MCF 10A (cell line): ENCODE results near the gene ANO3. TPM values are rescaled to one million over a fixed set of nuclear protein-coding genes. Genes with fewer than 3 reads are reported as not detected.
A peak's percentile ranks its signal among the peaks of the same experiment; 100 is the strongest.

Experiments
- BruUV-seq: library from RNA; stranded (reverse); fragments of 400-500 nt; replicated peaks from 2 replicates; lab custom pipeline; 2021; lab: Mats Ljungman, UMichigan
- CTCF ChIA-PET: fragments of 300-600 bp; sonication (Branson Sonifier 250); formaldehyde crosslinking; extraction: SDS; loops from one replicate; lab custom pipeline; 2021; ENCODE audit warnings: antibody characterized with exemption, inconsistent platforms; lab: Yijun Ruan, JAX
- POLR2A ChIA-PET: fragments of 300-600, 350-650 bp; sonication (Branson Sonifier 250); formaldehyde crosslinking; extraction: SDS; loops from one replicate; lab custom pipeline; 2020; ENCODE audit warnings: antibody characterized with exemption, inconsistent platforms; lab: Yijun Ruan, JAX
- DNase-seq: peaks from one replicate; pipeline ENCODE4 v3.0.0-alpha.2; 2018; ENCODE audit not compliant: unreplicated experiment
- H3K27ac Mint-ChIP-seq: one replicate; pipeline ENCODE4 v1.8.0; 2022; ENCODE audit warnings: mild to moderate bottlenecking, low read depth, mixed read lengths; ENCODE audit not compliant: unreplicated experiment
- H3K27me3 Mint-ChIP-seq: one replicate; pipeline ENCODE4 v1.8.0; 2022; ENCODE audit warnings: mixed read lengths; ENCODE audit not compliant: insufficient read depth, unreplicated experiment
- H3K36me3 Mint-ChIP-seq: one replicate; pipeline ENCODE4 v1.8.0; 2022; ENCODE audit warnings: mild to moderate bottlenecking, moderate library complexity, mixed read lengths; ENCODE audit not compliant: insufficient read depth, unreplicated experiment
- H3K4me1 Mint-ChIP-seq: one replicate; pipeline ENCODE4 v1.8.0; 2022; ENCODE audit warnings: mixed read lengths; ENCODE audit not compliant: insufficient read depth, unreplicated experiment
- H3K4me3 Mint-ChIP-seq: one replicate; pipeline ENCODE4 v1.8.0; 2022; ENCODE audit warnings: mild to moderate bottlenecking, moderate library complexity, mixed read lengths; ENCODE audit not compliant: unreplicated experiment
- H3K9me3 Mint-ChIP-seq: one replicate; pipeline ENCODE4 v1.8.0; 2022; ENCODE audit warnings: mixed read lengths; ENCODE audit not compliant: unreplicated experiment
- CTCF ChIP-seq: fragments of 200-600 bp; IDR thresholded peaks from one replicate; pipeline ENCODE4 v1.8.0; 2022; ENCODE audit warnings: antibody characterized with exemption, mild to moderate bottlenecking; ENCODE audit not compliant: unreplicated experiment
- intact Hi-C: fragments of 100-400 bp; cut with micrococcal nuclease; formaldehyde crosslinking; loops from 2 replicates; pipeline ENCODE4 v1.14.1; 2022
- total RNA-seq: library from RNA; stranded (reverse); gene quantifications from 2 replicates; pipeline ENCODE4 v1.2.3, GENCODE V29; 2022

ANO3 gene
- total RNA-seq, 1 experiment from 2014 or later, result not detected

- BruUV-seq, result no TSS peak
- H3K4me1 Mint-ChIP-seq, result peaks cover 6% of the 10 kb centered on the region
- intact Hi-C loops, result no loop called here
- TF ChIP-seq CTCF, result no peak
- H3K4me3 Mint-ChIP-seq, result no peak overlapping the region
- ChIA-PET CTCF (no interaction called here), POLR2A (no interaction called here)
- H3K36me3 Mint-ChIP-seq, result no peaks in the 10 kb centered on the region
- peaks cover 14% of the 10 kb centered on the region for H3K9me3 Mint-ChIP-seq
- no peaks in the 10 kb centered on the region for H3K27me3 Mint-ChIP-seq
- no peak for DNase-seq
- H3K27ac Mint-ChIP-seq, result peak overlapping the region; percentile 2
Observed at GRCh38 chr11:26599876-26600434, 268.0 kb downstream of the ANO3 start.

DNA sequence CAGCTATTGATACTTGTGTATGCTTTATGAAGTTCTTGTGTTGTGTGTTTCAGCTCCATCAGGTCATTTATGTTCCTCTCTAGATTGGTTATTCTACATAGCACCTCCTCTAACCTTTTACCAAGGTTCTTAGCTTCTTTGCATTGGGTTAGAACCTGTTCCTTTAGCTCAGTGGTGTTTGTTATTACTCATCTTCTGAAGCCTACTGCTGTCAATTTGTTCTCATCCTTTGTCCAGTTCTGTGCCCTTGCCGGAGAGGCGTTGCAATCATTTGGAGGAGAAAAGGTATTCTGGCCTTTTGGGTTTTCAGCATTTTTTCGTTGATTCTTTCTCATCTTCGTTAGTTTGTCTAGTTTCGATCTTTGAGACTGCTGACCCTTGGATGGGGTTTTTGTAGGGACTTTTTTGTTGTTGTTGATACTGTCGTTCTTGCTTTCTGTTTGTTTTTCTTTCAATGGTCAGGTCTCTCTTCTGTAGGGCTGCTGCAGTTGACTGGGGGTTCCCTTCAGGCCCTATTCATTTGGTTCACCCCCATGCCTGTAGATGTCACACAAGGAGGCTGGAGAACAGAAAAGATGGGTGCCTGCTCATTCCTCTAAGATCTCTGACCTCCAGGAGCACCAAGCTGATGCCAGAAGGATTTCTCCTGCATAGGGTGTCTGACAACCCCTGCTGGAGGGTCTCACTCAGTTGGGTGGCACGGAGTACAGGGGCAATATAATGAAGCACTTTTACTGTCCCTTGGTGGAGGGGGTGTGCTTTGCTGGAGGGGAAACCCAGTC is 276.0 kb downstream of the ANO3 start:
- Mint-ChIP-seq H3K27ac (no peak overlapping the region), H3K9me3 (peaks cover 16% of the 10 kb centered on the region), H3K4me1 (no peaks in the 10 kb centered on the region), H3K4me3 (no peak overlapping the region), H3K27me3 (no peaks in the 10 kb centered on the region), H3K36me3 (no peaks in the 10 kb centered on the region)
- TF ChIP-seq CTCF, result no peak
- no TSS peak for BruUV-seq
- ChIA-PET CTCF (interaction anchor here (0.7 kb wide), 1 partner anchor 9 kb away, joined by 3 read pairs; no protein-coding TSS in a partner anchor), POLR2A (no interaction called here)
- no peak for DNase-seq
- intact Hi-C loops, result no loop called here

DNA sequence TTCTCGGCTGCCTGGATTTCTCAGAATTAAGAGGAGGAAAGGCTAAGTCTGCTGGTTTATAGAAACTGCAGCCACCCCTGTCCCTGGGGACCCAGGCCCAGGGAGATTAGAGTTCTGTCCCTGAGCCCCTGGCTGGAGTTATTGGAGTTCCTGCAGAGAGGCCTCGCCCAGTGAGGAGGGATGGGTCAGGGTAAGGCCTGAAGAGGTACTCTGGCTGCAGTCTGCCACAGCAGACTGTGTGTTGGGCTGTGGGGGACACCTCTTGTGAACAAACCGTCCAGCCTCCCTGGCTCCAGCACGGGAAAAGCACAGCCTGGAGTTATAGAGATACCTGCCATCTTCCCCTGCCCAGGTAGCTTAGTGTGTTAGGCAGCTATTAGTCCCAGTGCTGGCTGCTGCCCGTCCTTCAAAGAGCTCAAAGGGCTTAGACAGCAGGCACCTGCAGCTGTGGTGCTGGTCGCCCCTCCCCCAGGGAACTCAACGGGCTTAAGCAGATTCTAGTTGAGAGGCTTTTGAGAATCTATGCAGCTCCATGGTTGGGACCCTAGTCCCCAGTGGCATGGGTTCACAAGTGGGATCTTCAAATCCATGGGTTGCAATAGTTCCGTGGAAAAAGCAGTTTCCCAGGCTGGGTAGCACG is 276.7 kb downstream of the ANO3 start:
- Mint-ChIP-seq H3K36me3 (no peaks in the 10 kb centered on the region), H3K27ac (no peak overlapping the region), H3K9me3 (peaks cover 16% of the 10 kb centered on the region), H3K4me1 (no peaks in the 10 kb centered on the region), H3K4me3 (no peak overlapping the region), H3K27me3 (no peaks in the 10 kb centered on the region)
- BruUV-seq, result no TSS peak
- POLR2A ChIA-PET, result interaction anchor here (0.8 kb wide), 1 partner anchor 14 kb away, joined by 3 read pairs; no protein-coding TSS in a partner anchor
- DNase-seq, result no peak
- CTCF ChIA-PET, result no interaction called here
- TF ChIP-seq CTCF, result no peak
- intact Hi-C loops, result no loop called here

DNA sequence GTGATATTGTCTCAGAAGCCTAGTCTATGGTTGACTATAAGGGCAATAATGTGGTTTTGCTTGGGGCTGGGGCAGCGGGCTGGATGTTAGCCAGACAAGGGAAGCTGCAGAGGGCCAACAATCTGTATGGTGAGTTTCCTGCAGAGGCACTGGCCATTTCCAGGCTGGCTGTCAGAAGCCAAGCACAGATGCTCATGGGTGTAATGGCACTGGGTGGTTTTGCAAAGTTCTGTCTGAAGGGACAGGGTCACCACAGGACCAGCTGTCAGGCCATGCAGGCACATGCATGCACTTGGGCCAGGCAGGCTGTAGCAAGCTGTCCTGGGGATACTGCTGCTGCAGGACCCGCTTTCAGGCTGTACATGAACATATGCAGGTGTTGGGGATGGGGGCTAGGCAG is 281.8 kb downstream of the ANO3 start:
- Mint-ChIP-seq H3K27ac (no peak overlapping the region), H3K9me3 (no peaks in the 10 kb centered on the region), H3K4me1 (no peaks in the 10 kb centered on the region), H3K36me3 (no peaks in the 10 kb centered on the region), H3K27me3 (no peaks in the 10 kb centered on the region), H3K4me3 (no peak overlapping the region)
- TF ChIP-seq CTCF, result no peak
- POLR2A ChIA-PET, result no interaction called here
- BruUV-seq, result no TSS peak
- CTCF ChIA-PET, result interaction anchor here (0.7 to 0.8 kb wide), 2 partner anchors 36 to 74 kb away, joined by 3 to 4 read pairs; no protein-coding TSS in a partner anchor
- intact Hi-C loops, result no loop called here
- no peak for DNase-seq
